Right lobe of liver (tissue), 6 donors: Measurements from ENCODE around the gene HHAT. TPM values are rescaled to one million over a fixed set of nuclear protein-coding genes. Genes with fewer than 3 reads are reported as not detected.

Source experiments
- ATAC-seq, 4 donors: fragments of 200-7000 bp; cut with Tn5 transposase; one replicate each; pipeline ENCODE4 v1.9.1; 2020; ENCODE audit warnings: mild to moderate bottlenecking in 4 of 4, moderate library complexity in 4 of 4
- DNase-seq, 3 donors: peaks; one replicate each; pipeline ENCODE4 v3.0.0-alpha.2; 2020
- H3K27ac ChIP-seq, 3 donors: fragments of 200-600 bp; one replicate each; pipeline ENCODE4 v1.8.0; 2022
- H3K27me3 ChIP-seq, 2 donors: fragments of 200-600 bp; one replicate each; pipeline ENCODE4 v1.8.0; 2022
- H3K36me3 ChIP-seq, 4 donors: fragments of 200-600 bp; sonication (generic) in 1 of 4; one replicate each; pipeline versions ENCODE4 v1.5.1 to v1.8.0; 2017 to 2022; ENCODE audit warnings: control low read depth in 1 of 4
- H3K4me1 ChIP-seq, 4 donors: fragments of 200-600 bp; sonication (generic) in 1 of 4; one replicate each; pipeline versions ENCODE4 v1.5.1 to v1.8.0; 2017 to 2022; ENCODE audit warnings: control low read depth in 1 of 4
- H3K4me3 ChIP-seq, 3 donors: fragments of 200-600 bp; one replicate each; pipeline ENCODE4 v1.8.0; 2022
- H3K9me3 ChIP-seq, 4 donors: fragments of 200-600 bp; sonication (generic) in 1 of 4; one replicate each; pipeline versions ENCODE4 v1.5.1 to v1.8.0; 2017 to 2022; ENCODE audit warnings: control low read depth in 1 of 4
- POLR2A ChIP-seq: fragments of 450-650 bp; IDR thresholded peaks from one replicate; pipeline ENCODE4 v1.6.1; 2017; ENCODE audit warnings: antibody characterized with exemption, mild to moderate bottlenecking
- WGBS: methylation state at CpG from one replicate; pipeline ENCODE4 v1.1.6; 2018; ENCODE audit warnings: low coverage, low lambda C conversion rate; ENCODE audit not compliant: insufficient coverage; ENCODE audit errors: missing lambda C conversion rate; 5-methylcytosine and 5-hydroxymethylcytosine counted together
- intact Hi-C, 2 donors: fragments of 100-400 bp; cut with DNase I; formaldehyde crosslinking; loops; one replicate each; pipeline versions ENCODE4 v1.11.2 to v1.14.1; 2022
- total RNA-seq, 6 experiments: library from RNA; depleted of rRNA in 2 of 6; stranded (reverse); fragments of >200 nt in 2 of 6; fragmentation: NEBNext Ultra II Directional in 3 of 6; extraction: Animal tissue kit (Norgen Biotek cat#: 25700) in 3 of 6; gene quantifications; one replicate each; pipeline versions ENCODE4 v1.1.0 to v1.2.4, GENCODE V29; 2016 to 2023
- TF ChIP-seq, protein P1 (sequence below), 4 donors: fragments of 200-600 bp in 3 of 4; fragments of 450-650 bp in 1 of 4; IDR thresholded peaks; one replicate each; pipeline versions ENCODE4 v1.5.1 to v1.8.0; 2016 to 2022; ENCODE audit warnings: antibody characterized with exemption in 4 of 4, mild to moderate bottlenecking in 2 of 4
- donor health status: DM: no; HTN: yes; CAD: no.
- donor health status: DM: no; HTN: no; CAD: no.
- donor health status: DM: no; HTN: no; CAD: no.
- donor health status: DM: no; HTN: yes; CAD: no.
- donor health status: DM: no; HTN: yes; CAD: no.

Gene HHAT
- total RNA-seq, 6 experiments from 2014 or later, result 2.2 to 4.1 (median 2.7) TPM

DNA sequence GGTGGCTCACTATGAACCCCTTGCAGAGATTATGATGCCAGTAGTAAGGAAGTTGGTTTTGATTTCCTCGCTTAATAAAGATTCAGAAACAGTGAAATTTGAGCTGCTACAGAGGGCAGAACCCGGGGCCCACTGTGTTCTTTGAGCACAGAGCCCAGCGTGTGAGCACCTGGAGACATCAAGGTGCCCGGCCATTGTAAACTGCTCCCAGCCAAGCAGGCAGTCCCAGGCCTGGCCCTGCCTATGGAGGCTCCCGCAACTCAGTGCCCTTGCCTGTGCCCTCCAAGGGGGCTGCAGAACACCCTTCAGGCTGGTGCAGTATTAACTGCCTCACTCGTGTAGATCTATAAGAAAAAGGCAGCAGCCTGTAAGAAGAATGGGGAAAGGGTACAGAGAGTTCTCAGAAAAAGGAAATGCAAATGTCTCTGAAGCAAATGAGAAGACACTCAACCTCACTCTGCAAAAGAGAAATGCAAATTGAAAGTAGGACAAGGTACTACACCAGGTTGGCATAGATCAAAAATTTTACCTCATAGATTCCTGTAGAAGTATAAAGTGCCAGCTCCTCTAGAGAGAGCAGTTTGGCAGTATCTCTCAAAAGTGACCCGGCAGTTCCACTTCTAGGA lies 323.7 kb downstream of the HHAT start:
- intact Hi-C loops, result no loop called here
- no peak overlapping the region for H3K27ac ChIP-seq
- ATAC-seq (no peak), DNase-seq (no peak)
- no peaks in the 10 kb centered on the region for H3K27me3 ChIP-seq
- WGBS, result 79% methylated on average over 6 of the region's 7 CpGs
- no peaks in the 10 kb centered on the region for H3K9me3 ChIP-seq
- no peaks in the 10 kb centered on the region for H3K36me3 ChIP-seq
- no peak overlapping the region for H3K4me3 ChIP-seq
- TF ChIP-seq, protein P1, sequence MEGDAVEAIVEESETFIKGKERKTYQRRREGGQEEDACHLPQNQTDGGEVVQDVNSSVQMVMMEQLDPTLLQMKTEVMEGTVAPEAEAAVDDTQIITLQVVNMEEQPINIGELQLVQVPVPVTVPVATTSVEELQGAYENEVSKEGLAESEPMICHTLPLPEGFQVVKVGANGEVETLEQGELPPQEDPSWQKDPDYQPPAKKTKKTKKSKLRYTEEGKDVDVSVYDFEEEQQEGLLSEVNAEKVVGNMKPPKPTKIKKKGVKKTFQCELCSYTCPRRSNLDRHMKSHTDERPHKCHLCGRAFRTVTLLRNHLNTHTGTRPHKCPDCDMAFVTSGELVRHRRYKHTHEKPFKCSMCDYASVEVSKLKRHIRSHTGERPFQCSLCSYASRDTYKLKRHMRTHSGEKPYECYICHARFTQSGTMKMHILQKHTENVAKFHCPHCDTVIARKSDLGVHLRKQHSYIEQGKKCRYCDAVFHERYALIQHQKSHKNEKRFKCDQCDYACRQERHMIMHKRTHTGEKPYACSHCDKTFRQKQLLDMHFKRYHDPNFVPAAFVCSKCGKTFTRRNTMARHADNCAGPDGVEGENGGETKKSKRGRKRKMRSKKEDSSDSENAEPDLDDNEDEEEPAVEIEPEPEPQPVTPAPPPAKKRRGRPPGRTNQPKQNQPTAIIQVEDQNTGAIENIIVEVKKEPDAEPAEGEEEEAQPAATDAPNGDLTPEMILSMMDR (IDR thresholded peaks at IDR 0.05), result no peak
- no peak for TF ChIP-seq POLR2A
- H3K4me1 ChIP-seq, result no peaks in the 10 kb centered on the region

DNA sequence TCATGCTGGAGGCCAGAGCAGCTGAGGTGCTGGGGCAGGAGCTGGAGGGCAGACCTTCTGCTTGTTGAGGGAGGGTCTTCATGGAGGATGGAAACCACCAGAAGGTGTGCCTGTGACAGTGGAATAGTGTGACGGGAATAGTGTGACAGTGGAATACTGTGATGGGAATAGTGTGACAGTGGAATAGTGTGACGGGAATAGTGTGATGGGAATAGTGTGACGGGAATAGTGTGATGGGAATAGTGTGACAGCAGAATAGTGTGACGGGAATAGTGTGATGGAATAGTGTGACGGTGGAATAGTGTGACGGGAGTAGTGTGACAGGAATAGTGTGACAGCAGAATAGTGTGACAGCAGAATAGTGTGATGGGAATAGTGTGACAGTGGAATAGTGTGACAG lies 325.1 kb downstream of the HHAT start:
- H3K27me3 ChIP-seq, result no peaks in the 10 kb centered on the region
- no peaks in the 10 kb centered on the region for H3K36me3 ChIP-seq
- no peak overlapping the region for H3K4me3 ChIP-seq
- WGBS, result 38% methylated on average over 6 of the region's 6 CpGs
- DNase-seq, result no peak
- TF ChIP-seq, protein P1 (IDR thresholded peaks at IDR 0.05), result no peak
- TF ChIP-seq POLR2A, result no peak
- no peaks in the 10 kb centered on the region for H3K9me3 ChIP-seq
- peak in 2 of 4 donors; percentile 61 to 69 for ATAC-seq
- intact Hi-C loops, result no loop called here
- H3K4me1 ChIP-seq, result no peaks in the 10 kb centered on the region
- H3K27ac ChIP-seq, result no peak overlapping the region

DNA sequence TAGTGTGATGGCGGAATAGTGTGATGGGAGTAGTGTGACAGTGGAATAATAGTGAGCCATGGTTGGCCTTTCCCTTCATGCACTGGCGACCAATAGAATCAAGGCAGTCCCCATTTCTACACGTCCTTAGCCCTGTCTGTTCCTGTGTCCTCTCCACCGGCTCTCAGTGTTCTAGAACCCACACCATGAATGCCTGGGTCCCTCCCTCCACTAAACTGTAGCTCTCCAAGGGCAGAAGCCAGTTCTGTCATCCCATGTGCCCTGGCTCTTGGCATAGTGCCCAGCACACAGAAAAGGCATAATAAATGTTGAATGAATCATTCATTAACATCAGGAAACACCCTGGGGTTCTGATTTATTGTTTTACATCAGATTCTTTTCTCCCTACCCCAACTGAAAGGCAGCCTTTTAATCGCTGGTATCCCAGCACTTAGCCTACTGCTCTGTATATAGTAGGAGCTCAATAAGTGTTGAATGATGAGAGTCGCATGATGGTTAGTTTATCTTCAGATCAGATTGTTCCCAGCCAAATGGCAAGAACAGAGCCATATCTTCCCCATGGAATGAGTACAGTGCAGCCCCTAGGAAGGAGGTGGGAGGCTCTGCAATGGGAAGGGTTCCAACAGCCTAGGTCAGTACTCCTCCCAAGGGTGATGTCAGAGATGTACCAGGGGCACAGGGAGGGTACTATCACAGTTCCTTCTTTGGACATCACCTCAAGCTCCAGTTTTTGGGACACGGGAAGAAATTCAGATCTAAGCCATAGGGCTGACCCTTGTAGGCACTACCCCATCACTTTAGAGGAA lies 325.7 kb downstream of the HHAT start:
- Histone ChIP-seq H3K9me3 (no peaks in the 10 kb centered on the region), H3K27me3 (no peaks in the 10 kb centered on the region), H3K36me3 (no peaks in the 10 kb centered on the region), H3K4me1 (no peaks in the 10 kb centered on the region), H3K27ac (no peak overlapping the region), H3K4me3 (no peak overlapping the region)
- intact Hi-C loops, result no loop called here
- WGBS, result 57% methylated on average over 3 of the region's 7 CpGs
- TF ChIP-seq, protein P1 (IDR thresholded peaks at IDR 0.05), result no peak
- TF ChIP-seq POLR2A, result no peak
- DNase-seq, result no peak
- ATAC-seq, result no peak

DNA sequence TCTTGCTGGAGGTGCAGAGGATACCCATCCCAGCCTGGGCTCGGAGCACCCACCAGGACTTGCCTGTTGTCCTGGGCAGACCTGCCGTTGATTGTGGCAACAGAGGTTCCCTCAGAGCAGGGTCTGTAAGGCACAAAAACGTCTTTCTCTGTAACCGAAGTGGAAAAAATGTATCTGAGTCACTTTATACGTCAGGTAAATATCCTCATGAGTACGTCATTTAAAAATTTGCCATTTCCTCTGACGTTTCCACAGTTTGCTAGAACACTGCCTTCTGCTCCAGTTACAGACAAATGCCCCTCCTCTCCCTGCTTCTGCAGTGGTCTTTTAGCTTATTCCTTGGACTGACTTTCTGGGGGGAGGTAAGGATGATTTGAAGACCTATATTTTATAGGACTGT lies 326.8 kb downstream of the HHAT start:
- Histone ChIP-seq H3K36me3 (no peaks in the 10 kb centered on the region), H3K9me3 (no peaks in the 10 kb centered on the region), H3K4me3 (no peak overlapping the region), H3K4me1 (no peaks in the 10 kb centered on the region), H3K27me3 (no peaks in the 10 kb centered on the region), H3K27ac (no peak overlapping the region)
- DNase-seq, result no peak
- TF ChIP-seq, protein P1 (IDR thresholded peaks at IDR 0.05), result no peak
- no peak for TF ChIP-seq POLR2A
- ATAC-seq, result no peak
- intact Hi-C loops, result no loop called here
- 72% methylated on average over 4 of the region's 7 CpGs for WGBS
